Neural progenitor cell (in vitro differentiated cells): Measurements from ENCODE around the gene MACROD2.

ENCODE experiments used
- CTCF ChIP-seq: fragments of 200-600 bp; sonication (generic); IDR thresholded peaks from 2 replicates; pipeline ENCODE4 v1.5.1; 2017; ENCODE audit warnings: antibody characterized with exemption, mild to moderate bottlenecking
- EZH2 ChIP-seq: fragments of 200-600 bp; sonication (generic); IDR thresholded peaks from 2 replicates; pipeline ENCODE4 v1.6.1; 2017; ENCODE audit warnings: antibody characterized with exemption, mild to moderate bottlenecking, moderate library complexity
- EZH2phosphoT487 ChIP-seq: fragments of 200-600 bp; sonication (generic); IDR thresholded peaks from 2 replicates; pipeline ENCODE4 v1.6.1; 2017; ENCODE audit warnings: antibody characterized with exemption

GRCh38 chr20:14189794-14190402 lies 194.6 kb downstream of the MACROD2 start:
- TF ChIP-seq EZH2phosphoT487 (no peak), CTCF (peak; percentile 57), EZH2 (no peak)
